Stimulated activated CD4-positive, alpha-beta T cell treated with anti-CD3 and anti-CD28 coated beads, Interleukin-15, amount 100 ng/mL, for 24 hours (primary cell): Measurements from ENCODE around the gene CCR7.
"Not testable (repeated sequence)": the region's sequence is repeated elsewhere in the genome, so short reads cannot be mapped to it uniquely, and the experiment has no call there.

Experiments
- DNase-seq: peaks from one replicate; pipeline ENCODE4 v3.0.0-alpha.2; 2020

CCR7 gene

GRCh38 chr17:40597156-40597555 is 31.9 kb upstream of the CCR7 start:
- DNase-seq, result no peak

GRCh38 chr17:40596261-40596919 is 31.1 kb upstream of the CCR7 start:
- DNase-seq, result peak; percentile 41

GRCh38 chr17:40590742-40591141 is 25.5 kb upstream of the CCR7 start:
- DNase-seq, result no peak

GRCh38 chr17:40588552-40588951 is 23.3 kb upstream of the CCR7 start:
- no peak for DNase-seq

GRCh38 chr17:40586264-40586663 is 21.0 kb upstream of the CCR7 start:
- not testable (repeated sequence) for DNase-seq

GRCh38 chr17:40584950-40585349 is 19.7 kb upstream of the CCR7 start:
- DNase-seq, result not testable (repeated sequence)

GRCh38 chr17:40582328-40582901 is 17.1 kb upstream of the CCR7 start:
- peak; percentile 66 for DNase-seq

GRCh38 chr17:40580140-40580539 is 14.9 kb upstream of the CCR7 start:
- DNase-seq, result no peak

- DNase-seq, result no peak
These were observed 14.2 kb upstream of the CCR7 start for GRCh38 chr17:40579471-40579870.

- no peak for DNase-seq
These were observed 12.4 kb upstream of the CCR7 start for GRCh38 chr17:40577611-40578065.

- no peak for DNase-seq
These were observed 11.0 kb upstream of the CCR7 start for GRCh38 chr17:40576113-40576740.

- DNase-seq, result no peak
These were observed 9.0 kb upstream of the CCR7 start for GRCh38 chr17:40574292-40574691.

- DNase-seq, result not testable (repeated sequence)
These were observed 7.1 kb upstream of the CCR7 start for GRCh38 chr17:40572245-40572993.

GRCh38 chr17:40568074-40568836 is 3.0 kb upstream of the CCR7 start:
- DNase-seq, result no peak

- DNase-seq, result no peak
These were observed 2.1 kb upstream of the CCR7 start for GRCh38 chr17:40567377-40567776.

- DNase-seq, result no peak
These were observed 617 bp upstream of the CCR7 start for GRCh38 chr17:40565769-40566409.

- peak; percentile 65 for DNase-seq
These were observed 933 bp downstream of the CCR7 start for GRCh38 chr17:40564195-40564882.

- DNase-seq, result peak; percentile 87
These were observed 1.8 kb downstream of the CCR7 start for GRCh38 chr17:40563220-40564052.

GRCh38 chr17:40562838-40563219 is 2.4 kb downstream of the CCR7 start:
- no peak for DNase-seq

- DNase-seq, result peak; percentile 75
These were observed 3.2 kb downstream of the CCR7 start for GRCh38 chr17:40561871-40562611.
